HK-2 (cell line): Measurements from ENCODE around the gene ATE1.
"Not testable (repeated sequence)": the region's sequence is repeated elsewhere in the genome, so short reads cannot be mapped to it uniquely, and the experiment has no call there.

Source experiments
- DNase-seq: peaks from one replicate; pipeline ENCODE4 v3.0.0-alpha.2; 2018; ENCODE audit not compliant: unreplicated experiment

Gene ATE1

DNA sequence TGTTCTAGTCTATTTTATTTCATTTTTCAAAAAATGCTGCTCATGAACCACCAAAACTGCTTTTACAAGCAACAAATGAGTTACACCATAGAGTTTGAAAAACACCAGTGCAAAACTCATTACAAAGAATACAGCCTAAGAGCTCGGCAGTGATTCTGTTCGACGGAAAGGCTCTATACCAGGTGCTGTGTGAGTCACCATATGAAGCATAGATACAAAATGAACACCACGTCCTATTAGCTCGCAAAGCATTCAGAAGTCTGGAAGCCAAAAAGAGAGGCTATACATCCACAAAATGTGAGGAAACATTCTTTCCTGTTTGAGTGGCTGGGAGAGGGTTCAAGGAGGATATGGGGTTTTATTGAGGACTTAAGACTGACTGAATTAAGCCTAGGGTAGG, 136.1 kb downstream of the ATE1 start:
- no peak for DNase-seq

DNA sequence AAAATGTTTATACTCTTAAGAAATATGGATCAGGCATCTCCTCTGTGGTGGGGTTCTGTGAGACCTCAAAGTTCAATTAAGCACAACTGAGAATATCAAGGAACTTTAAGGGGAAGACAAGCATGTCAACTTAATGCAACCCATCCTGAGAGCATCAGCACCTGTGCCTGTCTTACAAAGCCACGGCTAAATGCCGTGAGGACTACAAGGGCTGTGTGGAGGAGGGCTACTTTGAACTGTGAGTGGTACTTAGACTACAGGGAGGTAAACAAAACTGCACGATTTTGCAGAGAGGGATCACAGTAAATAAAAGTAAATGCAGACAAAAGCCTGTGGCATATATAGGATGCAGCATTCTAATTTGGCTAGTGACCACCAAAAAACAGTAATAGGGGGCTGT, 139.1 kb downstream of the ATE1 start:
- no peak for DNase-seq

DNA sequence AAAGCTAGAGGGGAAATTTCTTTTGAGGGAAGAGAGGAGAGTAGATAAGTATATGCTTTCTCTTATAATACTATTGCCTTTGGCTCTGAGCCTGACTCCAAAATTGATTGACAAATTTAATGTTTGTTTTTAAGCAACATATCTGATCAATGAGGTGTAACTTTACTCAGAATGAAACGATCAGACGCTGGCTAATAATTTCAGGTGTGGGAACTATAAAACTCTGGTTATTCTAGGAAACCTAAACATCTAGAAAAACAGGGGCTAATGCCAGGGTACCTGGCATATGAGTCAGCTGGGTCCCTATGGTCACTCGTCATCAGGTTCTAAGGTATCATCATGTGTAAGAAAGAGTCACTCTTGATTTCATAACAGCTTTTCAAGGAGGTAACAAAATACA, 139.7 kb downstream of the ATE1 start:
- no peak for DNase-seq

DNA sequence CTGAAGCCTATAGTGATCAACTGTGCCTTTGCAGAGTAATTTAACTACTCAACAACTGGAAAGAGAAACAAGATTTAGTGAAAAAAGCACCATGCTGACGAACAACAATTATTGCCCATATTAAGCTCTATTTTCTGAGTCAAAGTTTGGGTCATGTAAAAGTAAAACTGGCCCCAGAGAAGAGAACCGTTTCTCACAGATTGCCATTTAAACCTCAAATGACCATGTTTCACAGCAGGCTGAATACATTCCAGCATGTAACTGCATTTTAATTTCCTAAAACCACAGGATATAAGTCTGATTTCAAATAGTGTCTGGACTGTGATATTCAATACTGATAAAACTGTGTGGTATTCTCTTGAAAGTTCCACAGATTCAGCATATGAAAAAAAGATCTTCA, 140.7 kb downstream of the ATE1 start:
- DNase-seq = no peak

DNA sequence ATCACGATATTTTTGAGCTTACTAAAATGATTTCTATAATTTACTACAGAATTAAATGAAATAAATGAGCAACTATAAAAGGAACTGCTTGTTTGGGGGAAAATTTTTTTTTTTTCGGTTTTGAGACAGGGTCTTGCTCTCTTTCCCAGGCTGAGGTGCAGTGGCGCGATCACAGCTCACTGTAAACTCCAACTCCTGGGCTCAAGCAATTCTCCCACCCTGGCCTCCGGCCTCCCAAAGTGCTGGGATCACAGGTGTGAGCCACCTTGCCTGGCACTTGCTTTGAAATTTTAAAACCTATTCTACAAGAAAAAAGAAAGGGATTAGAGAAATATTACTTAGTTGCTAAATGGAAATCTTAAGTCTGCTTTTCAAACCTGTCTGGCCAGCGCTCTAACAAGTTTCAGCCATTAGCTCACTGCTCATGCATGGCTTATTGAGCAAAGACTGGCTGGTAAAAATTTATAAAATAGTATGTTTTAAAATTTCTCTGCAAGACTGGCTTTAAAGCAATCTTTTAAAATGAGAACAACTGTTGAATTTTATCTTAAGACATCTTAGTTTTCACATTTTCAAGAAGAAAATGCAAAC, 144.0 kb downstream of the ATE1 start:
- DNase-seq = no peak

DNA sequence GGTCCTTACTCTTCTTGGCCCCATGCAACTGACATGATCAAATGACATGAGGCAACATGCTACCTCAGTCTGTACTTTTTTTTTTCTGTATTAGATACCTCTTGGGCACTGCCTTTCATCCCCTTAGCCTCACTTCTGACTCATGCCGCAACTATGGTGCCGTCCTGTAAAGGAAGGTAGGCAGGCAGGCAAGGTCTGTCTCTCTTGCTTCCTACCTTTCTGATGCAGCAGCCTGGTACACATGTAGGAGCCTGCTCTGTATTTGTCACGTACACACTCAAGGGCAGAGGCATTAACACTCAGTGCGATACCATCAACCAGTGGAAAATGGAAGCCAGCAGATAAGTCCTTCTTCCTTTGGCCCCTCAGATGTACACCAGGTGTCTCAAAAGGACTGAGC, 146.7 kb downstream of the ATE1 start:
- peak; percentile 31 for DNase-seq

DNA sequence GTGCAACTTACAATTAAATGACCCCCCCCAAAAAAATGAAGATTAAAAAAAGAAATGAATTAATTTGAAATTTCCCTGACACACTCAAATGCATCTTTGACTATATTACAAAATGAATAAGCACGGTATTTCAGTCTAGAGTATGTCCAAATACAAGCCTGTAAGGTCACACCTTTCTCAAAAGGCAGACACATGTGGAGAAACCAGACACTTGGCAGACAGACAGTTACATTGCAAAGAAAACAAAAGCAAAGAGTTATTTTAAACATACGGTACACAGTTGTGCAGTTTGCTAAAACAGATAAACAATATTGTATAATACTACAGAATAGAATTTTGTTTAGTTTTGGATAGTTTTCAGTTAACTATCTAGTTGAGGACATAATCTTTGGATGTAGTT, 153.0 kb downstream of the ATE1 start:
- no peak for DNase-seq

DNA sequence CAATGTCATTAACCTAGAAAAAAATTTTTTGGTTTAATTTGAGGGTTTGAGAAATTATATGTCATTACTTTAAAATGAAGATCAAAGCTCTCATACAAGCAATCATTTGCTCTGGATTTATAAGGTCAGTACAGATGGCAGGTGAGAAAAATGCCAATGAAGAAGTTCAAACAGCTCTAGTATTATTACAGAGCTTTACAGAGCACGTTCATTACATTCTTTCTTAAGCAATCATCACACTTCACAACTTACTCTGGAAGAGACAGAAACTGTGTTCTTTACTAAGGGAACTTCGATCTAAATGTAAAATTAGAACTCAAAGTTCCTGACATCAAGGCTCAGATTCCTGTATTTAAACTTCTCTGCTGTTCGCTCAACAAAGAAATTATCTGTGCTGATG, 153.4 kb downstream of the ATE1 start:
- DNase-seq = no peak

DNA sequence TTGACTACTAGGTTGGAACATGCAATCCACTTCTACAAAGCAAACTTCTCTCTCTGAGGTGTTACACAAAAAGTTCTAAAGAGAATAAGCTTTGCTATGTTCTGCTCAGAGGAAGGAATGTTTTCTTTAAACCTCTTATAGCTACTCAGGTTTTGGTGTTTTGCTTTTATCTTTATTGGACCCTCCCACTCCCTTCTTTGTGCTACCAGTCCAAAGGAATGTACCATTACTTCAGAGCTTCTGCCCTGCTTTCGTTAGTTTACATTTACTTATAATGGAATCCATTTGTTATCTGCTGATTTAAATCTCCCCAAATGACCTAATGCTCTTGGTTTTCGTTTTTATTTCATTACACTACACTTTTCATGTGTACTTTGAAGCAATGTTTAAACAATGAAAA, 154.9 kb downstream of the ATE1 start:
- DNase-seq = no peak

DNA sequence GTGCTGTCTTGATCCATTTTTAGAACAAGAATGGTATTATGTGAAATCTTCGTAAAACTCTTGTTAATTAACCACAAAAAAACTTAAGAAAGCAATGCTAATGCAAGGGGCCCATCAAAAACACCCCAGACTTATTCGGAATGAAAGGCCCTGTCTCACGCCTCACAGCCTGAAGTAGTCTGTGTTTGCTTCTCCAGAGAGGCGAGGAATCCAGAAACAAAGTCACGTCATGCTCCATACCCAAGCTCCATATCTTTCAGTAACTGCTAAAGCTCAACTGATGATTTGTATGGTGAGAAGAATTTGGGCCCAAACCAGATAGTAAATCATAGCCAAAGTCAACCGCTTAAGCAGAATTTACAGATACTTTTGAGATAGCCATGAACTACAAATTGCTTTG, 155.4 kb downstream of the ATE1 start:
- DNase-seq = no peak

DNA sequence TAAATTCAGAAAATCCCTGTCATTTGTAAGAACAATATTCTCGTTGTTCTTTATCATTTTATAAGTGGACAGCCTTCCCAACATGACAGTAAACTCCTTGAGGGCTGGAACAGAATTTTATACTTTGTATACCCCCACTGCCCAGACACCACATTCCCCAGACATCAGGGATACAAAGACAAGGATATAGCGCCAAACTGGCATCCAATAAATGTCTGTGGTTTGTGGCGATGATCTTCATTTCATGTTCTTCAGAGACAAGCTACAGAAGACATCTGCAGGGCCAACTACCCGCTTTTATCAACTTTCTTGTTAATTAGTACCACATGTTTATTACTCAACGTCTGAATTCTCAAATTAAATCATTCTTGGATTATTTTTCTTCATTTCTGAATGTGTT, 155.9 kb downstream of the ATE1 start:
- no peak for DNase-seq

DNA sequence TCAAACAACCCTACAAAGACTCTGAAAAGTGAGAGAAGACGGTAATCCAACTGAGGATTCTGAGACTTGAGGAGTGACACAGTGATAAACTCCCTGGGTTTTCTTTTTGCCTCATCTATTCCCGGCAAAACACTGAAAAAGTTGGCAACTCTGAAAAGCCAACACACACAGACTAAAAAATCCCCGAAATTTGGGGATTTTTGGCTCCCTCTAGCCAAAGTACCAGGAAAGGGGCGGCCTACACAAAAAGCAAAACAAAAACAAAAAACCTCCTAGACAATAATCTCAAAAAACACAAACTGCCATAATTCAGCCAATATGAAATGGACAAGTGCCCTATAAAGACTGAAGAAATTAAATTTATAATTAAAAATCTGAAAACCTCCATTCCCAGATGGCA, 161.4 kb downstream of the ATE1 start:
- DNase-seq = no peak

DNA sequence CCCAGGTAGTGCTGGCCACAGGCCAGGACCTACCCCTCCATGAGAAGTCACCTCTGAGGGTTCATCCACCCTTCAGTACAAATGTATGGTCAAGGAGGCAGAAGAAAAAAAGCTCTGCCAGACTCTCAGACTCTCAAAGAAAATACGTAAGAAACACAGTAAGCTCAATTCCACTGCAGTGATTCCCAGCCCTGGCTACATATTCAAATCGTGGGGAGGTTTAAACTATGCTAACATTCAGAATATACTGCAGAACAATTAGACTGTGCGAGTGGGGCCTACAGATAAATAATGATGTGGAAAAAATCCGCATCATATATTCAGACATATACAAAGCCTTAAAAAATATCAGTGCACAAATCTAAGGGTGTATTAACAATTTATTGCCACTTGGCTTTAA, 162.6 kb downstream of the ATE1 start:
- no peak for DNase-seq

DNA sequence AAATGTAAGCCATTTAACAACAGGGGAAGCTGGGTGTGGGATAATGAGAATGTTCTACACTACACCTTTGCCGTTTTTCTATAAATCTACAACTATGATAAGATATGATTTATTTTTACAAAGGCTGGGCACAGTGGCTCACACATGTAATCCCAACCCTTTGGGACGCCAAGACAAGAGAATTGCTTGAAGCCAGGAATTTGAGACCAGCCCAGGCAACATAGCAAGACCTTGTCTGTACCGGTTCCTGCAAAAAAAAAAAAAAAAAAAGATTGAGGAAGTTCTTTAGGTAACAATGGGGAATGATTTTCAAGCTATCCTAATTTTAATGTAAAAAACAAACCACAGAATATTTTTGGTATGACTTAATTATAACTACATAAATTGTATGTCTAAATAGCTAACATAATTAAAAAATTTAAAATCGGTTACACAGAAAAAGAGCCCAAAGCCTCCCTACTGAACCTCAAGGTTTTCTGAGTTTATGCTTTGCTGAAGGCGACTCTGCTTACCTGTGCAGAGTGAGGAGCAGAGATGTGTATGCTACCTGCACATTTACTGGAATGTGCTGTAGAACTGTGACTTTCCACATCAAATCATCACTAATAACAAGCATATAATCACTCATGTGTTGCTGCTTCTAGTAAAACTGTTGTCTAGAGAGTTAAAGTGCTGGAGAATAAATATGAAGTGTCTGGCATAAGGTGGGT, 163.4 kb downstream of the ATE1 start:
- no peak for DNase-seq

DNA sequence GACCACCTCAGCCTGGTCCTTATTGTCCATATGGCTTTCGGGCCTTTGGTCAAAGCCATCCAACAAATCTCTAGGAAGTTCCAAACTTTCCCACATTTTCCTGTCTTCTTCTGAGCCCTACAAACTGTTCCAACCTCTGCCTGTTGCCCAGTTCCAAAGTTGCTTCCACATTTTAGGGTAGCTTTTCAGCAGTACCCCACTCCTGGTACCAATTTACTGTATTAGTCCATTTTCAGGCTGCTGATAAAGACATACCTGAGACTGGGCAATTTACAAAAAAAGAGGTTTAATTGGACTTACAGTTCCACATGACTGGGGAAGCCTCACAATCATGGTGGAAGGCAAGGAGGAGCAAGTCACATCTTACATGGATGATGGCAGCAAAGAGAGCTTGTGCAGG, 170.6 kb downstream of the ATE1 start:
- DNase-seq = not testable (repeated sequence)

DNA sequence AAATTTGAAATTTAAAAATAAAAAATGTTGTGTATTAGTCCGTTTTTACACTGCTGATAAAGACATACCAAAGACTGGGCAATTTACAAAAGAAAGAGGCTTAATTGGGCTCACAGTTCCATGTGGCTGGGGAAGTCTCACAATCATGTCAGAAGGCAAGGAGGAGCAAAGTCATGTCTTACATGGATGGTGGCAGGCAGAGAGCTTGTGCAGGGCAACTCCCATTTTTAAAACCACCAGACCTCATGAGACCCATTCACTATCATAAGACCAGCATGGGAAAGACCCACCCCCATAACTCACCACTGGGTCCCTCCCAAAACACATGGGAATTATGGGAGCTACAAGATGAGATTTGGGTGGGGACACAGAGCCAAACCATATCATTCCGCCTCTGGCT, 172.3 kb downstream of the ATE1 start:
- DNase-seq = not testable (repeated sequence)

DNA sequence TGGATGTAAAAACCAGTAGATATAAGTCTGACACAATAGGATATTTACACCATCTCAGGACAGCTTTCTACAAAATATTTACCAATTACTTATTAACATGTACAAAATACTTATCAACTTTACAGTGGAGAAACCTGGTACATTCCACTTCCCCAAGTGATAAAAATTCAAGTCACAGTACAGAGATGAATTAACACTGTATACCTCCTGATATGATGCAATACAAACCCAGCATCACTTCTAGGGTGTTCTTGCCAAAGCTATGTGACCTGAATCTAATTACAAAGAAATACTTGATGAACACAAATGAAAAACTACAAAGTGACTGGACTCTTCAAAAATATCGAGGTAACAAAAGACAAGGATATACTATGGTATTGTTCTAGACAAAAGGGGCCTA, 173.2 kb downstream of the ATE1 start:
- DNase-seq = no peak

DNA sequence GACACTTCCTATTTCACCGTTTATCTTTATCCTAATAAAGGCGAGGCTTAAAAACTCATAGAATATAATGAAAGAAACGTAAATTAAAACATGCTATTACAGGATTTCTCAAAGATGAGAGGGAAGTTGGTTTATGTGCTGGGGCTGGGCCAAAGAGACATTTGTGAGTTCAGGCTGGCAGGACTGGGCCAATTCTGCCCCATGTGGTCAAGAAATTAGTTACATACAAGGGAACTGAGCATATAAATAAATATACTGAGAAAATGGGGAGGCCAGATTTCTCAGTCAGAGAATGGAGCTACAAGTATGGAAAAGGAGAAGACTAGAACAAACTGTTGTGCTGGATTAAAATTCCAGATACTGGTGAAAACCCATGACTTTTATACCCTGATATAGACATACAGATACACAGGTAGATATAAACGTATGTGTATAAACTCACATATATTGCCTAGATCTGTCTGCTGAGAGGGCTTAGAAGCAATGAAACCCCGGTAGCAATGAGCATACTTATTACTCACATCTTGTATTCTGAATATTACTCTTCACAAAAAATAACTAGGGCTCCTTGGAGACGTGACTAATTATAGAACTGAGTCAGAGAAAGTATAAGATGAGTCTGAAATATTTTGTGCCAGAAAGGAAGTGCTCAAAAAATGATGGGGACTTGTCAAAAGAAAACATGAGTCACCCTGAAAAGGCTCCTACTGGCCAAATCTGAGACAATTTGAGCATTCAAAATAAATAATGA, 173.9 kb downstream of the ATE1 start:
- no peak for DNase-seq

DNA sequence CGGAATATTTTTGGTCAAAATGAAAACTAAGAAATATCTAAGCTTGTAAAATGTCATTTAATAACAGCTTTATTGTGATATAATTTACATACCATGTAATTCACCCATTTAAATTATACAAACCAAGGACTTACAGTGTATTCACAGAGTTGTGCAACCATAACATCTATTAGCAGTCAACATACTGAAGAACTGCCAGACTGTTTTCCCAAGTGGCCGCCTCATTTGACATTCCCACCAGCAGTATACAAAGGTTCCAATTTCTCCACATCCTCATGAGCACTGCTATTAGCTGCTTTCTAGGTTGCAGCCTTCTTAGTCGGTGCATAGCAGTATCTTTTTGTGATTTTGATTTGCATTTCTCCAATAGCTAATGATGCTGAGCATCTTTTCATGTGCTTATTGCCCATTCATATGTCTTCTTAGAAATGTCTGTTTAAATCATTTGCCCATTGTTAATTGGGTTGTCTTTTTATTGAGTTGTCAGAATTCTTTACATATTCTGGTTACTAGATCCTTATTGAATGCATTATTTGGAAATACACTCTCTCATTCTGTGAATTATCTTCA, 176.6 kb downstream of the ATE1 start:
- no peak for DNase-seq

DNA sequence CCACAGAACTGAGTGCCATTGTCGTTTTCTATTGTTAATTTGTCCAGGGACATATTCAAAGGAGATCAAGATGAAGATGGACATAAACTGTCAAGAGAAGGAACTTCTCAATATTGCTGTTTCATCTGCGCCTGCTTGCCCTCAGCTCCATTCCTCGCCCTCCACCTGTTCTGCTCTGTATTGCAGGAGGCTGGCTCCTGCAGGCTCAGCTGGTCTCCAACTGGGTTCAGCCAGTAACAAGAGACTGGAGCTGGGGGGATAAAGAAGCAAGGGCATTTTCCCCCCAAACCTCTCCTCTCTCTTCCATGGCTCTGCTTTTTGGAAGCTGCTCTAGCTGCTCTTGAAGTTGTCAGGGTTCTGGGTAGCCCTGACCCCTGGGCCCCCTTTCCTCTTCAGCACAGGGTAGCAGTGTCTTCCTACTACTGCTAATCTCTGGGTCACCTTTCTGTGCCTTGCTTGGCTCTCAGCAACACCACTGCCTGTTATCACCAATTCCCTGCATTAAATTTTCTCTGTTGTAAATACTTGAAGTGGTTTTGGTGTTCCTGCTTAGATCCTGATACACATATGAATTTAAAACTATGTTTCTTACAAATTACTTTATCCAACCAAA, 180.6 kb downstream of the ATE1 start:
- no peak for DNase-seq

DNA sequence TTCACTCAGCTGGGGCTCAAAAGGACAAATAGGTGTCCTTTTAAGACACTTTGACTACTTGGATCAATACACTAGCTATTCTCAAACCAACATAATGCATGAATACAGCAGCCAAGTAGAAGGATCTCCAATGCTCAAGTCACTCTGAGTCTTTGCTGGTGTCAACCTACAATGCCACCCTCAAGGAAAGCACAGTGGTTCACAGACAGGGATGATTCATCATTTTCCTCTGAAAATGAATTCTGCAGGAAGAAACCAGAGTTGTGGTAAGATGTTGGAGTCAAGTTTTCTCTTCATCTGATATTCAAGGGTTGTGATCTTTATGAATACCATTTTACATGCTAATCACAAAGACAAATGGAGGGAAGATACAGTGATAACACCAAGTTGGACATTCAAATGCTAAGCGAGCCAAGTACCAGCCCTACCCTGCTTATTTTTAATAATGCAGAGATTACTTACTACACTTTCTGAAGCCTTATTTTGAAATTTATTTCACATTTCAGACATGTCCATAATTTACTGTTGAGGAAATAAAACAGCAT, 186.5 kb downstream of the ATE1 start:
- no peak for DNase-seq

DNA sequence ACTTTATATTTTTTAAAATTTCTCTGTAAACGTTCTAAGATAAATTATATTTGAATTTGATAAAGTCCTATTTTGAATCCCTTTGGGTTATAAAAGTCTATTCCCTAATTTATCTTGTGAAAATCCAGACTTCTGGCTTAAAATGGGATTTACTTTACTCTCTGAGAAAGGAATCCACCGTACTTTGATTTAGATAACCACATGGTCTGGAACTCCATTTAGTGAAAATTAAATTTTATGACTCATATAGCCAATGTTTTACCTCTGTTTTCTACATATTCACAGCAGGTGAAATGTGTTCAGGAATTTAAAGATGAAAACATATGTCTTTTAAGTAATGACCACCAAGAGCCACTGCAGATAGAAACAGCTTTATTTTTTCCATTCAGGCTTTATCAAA, 187.8 kb downstream of the ATE1 start:
- DNase-seq = no peak
